Cerebellar cortex (tissue), 1 donor: ENCODE data around the gene BTG2.

ENCODE experiments used
- DNase-seq: peaks from one replicate; pipeline ENCODE4 v3.0.0-alpha.2; 2015; ENCODE audit warnings: low spot score

The BTG2 gene

GRCh38 chr1:203342192-203342940 lies 37.0 kb downstream of the BTG2 start:
- peak; percentile 48 for DNase-seq

- DNase-seq, result no peak
Measured at GRCh38 chr1:203343956-203344754, 38.8 kb downstream of the BTG2 start.

- no peak for DNase-seq
Measured at GRCh38 chr1:203346060-203346768, 40.9 kb downstream of the BTG2 start.

GRCh38 chr1:203346769-203347102 lies 41.4 kb downstream of the BTG2 start:
- no peak for DNase-seq

GRCh38 chr1:203349166-203349565 lies 43.8 kb downstream of the BTG2 start:
- no peak for DNase-seq

- no peak for DNase-seq
Measured at GRCh38 chr1:203349773-203350524, 44.6 kb downstream of the BTG2 start.

- DNase-seq, result no peak
Measured at GRCh38 chr1:203351037-203351625, 45.8 kb downstream of the BTG2 start, which contains the start of gene FMOD. FMOD (minus strand) TSS chr1:203351122; CDS start chr1:203348270, 2,852 bp downstream.

GRCh38 chr1:203353486-203353885 lies 48.2 kb downstream of the BTG2 start:
- no peak for DNase-seq

- DNase-seq, result no peak
Measured at GRCh38 chr1:203354246-203354645, 48.9 kb downstream of the BTG2 start.

- DNase-seq, result no peak
Measured at GRCh38 chr1:203359010-203359571, 53.8 kb downstream of the BTG2 start.
